AG09319 (cell line): ENCODE measurements around the gene UMAD1.
"Not testable (repeated sequence)": the region's sequence is repeated elsewhere in the genome, so short reads cannot be mapped to it uniquely, and the experiment has no call there.

Experiments
- DNase-seq: peaks from one replicate; pipeline ENCODE4 v3.0.0-alpha.2; 2010; ENCODE audit warnings: low read depth; ENCODE audit errors: extremely low read depth
- CTCF ChIP-seq: IDR thresholded peaks from 2 replicates; pipeline ENCODE4 v1.5.1; 2011; ENCODE audit warnings: low read depth, mild to moderate bottlenecking, inconsistent platforms, low read length, moderate library complexity

Gene UMAD1

GRCh38 chr7:7817748-7818147, 177.2 kb downstream of the UMAD1 start:
- no peak for TF ChIP-seq CTCF
- no peak for DNase-seq

GRCh38 chr7:7818179-7818578, 177.6 kb downstream of the UMAD1 start:
- not testable (repeated sequence) for DNase-seq

DNA sequence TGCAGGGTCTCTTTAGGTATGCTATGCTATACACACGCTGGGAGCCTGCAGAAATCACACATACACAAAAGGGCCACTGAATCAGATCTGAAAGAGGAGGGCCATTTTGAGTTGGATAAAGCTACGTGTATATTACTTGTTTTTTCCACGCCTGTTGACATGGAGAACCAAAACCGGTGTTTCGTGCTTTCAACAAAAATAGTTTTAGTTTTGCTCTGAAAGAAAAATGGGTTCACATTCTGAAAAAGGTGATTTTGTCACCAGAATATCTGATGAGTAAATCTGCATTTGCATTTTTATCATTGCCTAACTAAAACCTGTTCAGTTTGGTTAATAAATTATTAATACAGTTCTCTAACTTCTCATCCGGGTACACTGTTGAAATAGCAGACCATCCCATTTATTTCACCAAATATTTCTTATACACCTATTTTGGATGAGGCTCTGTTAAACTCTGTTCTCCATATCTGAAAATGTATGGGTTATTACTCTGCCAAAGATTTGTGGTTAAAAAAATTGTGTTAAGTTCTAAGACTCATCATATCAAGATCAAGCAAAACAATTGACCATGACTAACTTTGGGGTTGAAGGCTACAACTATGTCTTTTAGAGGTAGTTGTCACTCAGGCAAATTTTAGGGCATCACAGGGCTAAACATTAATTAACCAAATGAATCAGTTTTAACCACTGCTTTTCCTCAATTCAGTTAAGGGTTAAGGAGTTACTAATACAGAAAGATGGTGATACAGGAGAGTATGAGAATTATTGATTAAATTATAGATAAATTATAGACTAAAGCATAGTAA, 179.1 kb downstream of the UMAD1 start:
- TF ChIP-seq CTCF = no peak
- no peak for DNase-seq

GRCh38 chr7:7820409-7820808, 179.9 kb downstream of the UMAD1 start:
- DNase-seq = no peak
- TF ChIP-seq CTCF = no peak

GRCh38 chr7:7820939-7821338, 180.4 kb downstream of the UMAD1 start:
- no peak for TF ChIP-seq CTCF
- no peak for DNase-seq

- DNase-seq = no peak
- no peak for TF ChIP-seq CTCF
Measured at GRCh38 chr7:7821517-7821916, 181.0 kb downstream of the UMAD1 start.

GRCh38 chr7:7825294-7825693, 184.7 kb downstream of the UMAD1 start:
- DNase-seq = not testable (repeated sequence)

DNA sequence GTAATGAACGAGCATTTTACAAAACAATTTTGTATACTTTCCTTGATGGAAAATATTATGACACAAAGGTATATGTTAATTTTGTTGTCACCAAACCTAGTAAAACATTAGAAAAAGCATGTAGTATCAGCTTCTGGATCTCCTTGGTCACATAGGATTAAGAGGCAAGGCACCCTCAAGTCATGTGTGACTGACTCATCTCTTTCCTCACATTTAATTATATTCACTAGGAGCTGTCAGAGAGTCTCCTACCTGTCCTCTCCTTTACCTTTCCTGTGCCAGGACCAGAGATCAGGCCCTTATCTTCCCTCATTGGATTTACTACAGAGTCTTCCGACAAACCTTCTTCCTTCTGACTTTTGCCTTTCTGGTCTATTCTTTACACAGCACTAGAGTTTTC, 189.1 kb downstream of the UMAD1 start:
- DNase-seq = no peak
- no peak for TF ChIP-seq CTCF
